SK-N-SH (cell line): Measurements from ENCODE around the gene ACOT8. TPM values are rescaled to one million over a fixed set of nuclear protein-coding genes. Genes with fewer than 3 reads are reported as not detected.

ENCODE experiments used
- CTCF ChIA-PET: fragments of 300-600, 350-600 bp; formaldehyde crosslinking; extraction: SDS; loops from one replicate; lab custom pipeline; 2021; lab: Yijun Ruan, JAX
- POLR2A ChIA-PET: fragments of 350-600 bp; sonication (Branson Sonifier 250); formaldehyde crosslinking; extraction: SDS; loops from one replicate; lab custom pipeline; 2020; ENCODE audit warnings: antibody characterized with exemption, inconsistent platforms; lab: Yijun Ruan, JAX
- DNase-seq: peaks from one replicate; pipeline ENCODE4 v3.0.0; 2012
- H2AFZ ChIP-seq: fragments of 200-600 bp; sonication (generic); 2 replicates; pipeline ENCODE4 v1.8.1; 2016; ENCODE audit warnings: antibody characterized with exemption, mild to moderate bottlenecking, low read depth
- H3F3A ChIP-seq: fragments of 200-600 bp; sonication (generic); replicated peaks from 2 replicates; pipeline ENCODE3; 2016; ENCODE audit warnings: antibody characterized with exemption, mild to moderate bottlenecking; ENCODE audit not compliant: insufficient read depth
- H3K27ac ChIP-seq, 2 experiments: fragments of 200-500 bp in 1 of 2; fragments of 200-600 bp in 1 of 2; sonication (Bioruptor generic) in 1 of 2; sonication (generic), shearing (Covaris generic) in 1 of 2; 2 replicates each; pipeline versions ENCODE4 v1.5.1 to v1.6.1; 2014 to 2016; ENCODE audit warnings: low read depth in 2 of 2, inconsistent platforms in 1 of 2, low read length in 1 of 2, mild to moderate bottlenecking in 1 of 2, mixed read lengths in 1 of 2
- H3K27me3 ChIP-seq: fragments of 200-600 bp; sonication (generic), shearing (Covaris generic); 2 replicates; pipeline ENCODE4 v1.6.1; 2016; ENCODE audit warnings: mixed run types; ENCODE audit not compliant: insufficient read depth
- H3K36me3 ChIP-seq, 2 experiments: fragments of 200-500 bp in 1 of 2; fragments of 200-600 bp in 1 of 2; sonication (Bioruptor generic) in 1 of 2; sonication (generic) in 1 of 2; replicated peaks in 1 of 2; 2 replicates each; pipeline versions ENCODE3 to v1.5.1; 2014 to 2016; ENCODE audit warnings: low read length in 1 of 2, mild to moderate bottlenecking in 1 of 2; ENCODE audit not compliant: insufficient read depth in 2 of 2, control insufficient read depth in 1 of 2
- H3K4me1 ChIP-seq, 2 experiments: fragments of 200-500 bp in 1 of 2; fragments of 200-600 bp in 1 of 2; sonication (Bioruptor generic) in 1 of 2; sonication (generic), shearing (Covaris generic) in 1 of 2; 2 replicates each; pipeline versions ENCODE4 v1.5.1 to v1.6.1; 2014 to 2016; ENCODE audit warnings: low read depth in 1 of 2, low read length in 1 of 2, mixed run types in 1 of 2; ENCODE audit not compliant: insufficient read depth in 2 of 2, control insufficient read depth in 1 of 2
- H3K4me2 ChIP-seq: fragments of 200-600 bp; sonication (generic), shearing (Covaris generic); 2 replicates; pipeline ENCODE4 v1.6.1; 2017; ENCODE audit warnings: mixed run types
- H3K4me3 ChIP-seq, 2 experiments: fragments of 200-500 bp in 1 of 2; fragments of 200-600 bp in 1 of 2; sonication (Bioruptor generic) in 1 of 2; sonication (generic), shearing (Covaris generic) in 1 of 2; 2 replicates each; pipeline versions ENCODE4 v1.5.1 to v1.8.1; 2014 to 2016; ENCODE audit warnings: low read depth in 2 of 2, inconsistent platforms in 1 of 2, low read length in 1 of 2, mild to moderate bottlenecking in 1 of 2, mixed read lengths in 1 of 2, moderate library complexity in 1 of 2
- H3K79me2 ChIP-seq: fragments of 200-600 bp; sonication (generic); 2 replicates; pipeline ENCODE4 v1.8.1; 2017; ENCODE audit warnings: mild to moderate bottlenecking; ENCODE audit not compliant: insufficient read depth
- H3K9ac ChIP-seq: fragments of 200-600 bp; sonication (generic); 2 replicates; pipeline ENCODE4 v1.6.1; 2017; ENCODE audit warnings: mixed run types
- H3K9me2 ChIP-seq: fragments of 200-600 bp; sonication (generic); 2 replicates; pipeline ENCODE4 v1.6.1; 2017; ENCODE audit warnings: mixed run types
- H3K9me3 ChIP-seq: fragments of 200-600 bp; sonication (generic); 2 replicates; pipeline ENCODE4 v1.6.1; 2017; ENCODE audit warnings: mixed run types, mild to moderate bottlenecking, moderate library complexity
- H4K20me1 ChIP-seq: fragments of 200-600 bp; sonication (generic); 2 replicates; pipeline ENCODE4 v1.6.1; 2017; ENCODE audit warnings: mild to moderate bottlenecking, mixed run types; ENCODE audit not compliant: insufficient read depth
- CHD2 ChIP-seq: fragments of 150-350 bp; IDR thresholded peaks from 2 replicates; pipeline ENCODE4 v1.6.1; 2018; ENCODE audit warnings: low read length; ENCODE audit not compliant: partially characterized antibody
- ELF1 ChIP-seq: IDR thresholded peaks from 2 replicates; pipeline ENCODE4 v1.4.0; 2012
- FOSL2 ChIP-seq: IDR thresholded peaks from 2 replicates; pipeline ENCODE4 v1.4.0; 2012; ENCODE audit warnings: low read depth, mild to moderate bottlenecking, moderate library complexity, borderline replicate concordance
- FOXJ3 ChIP-seq: sonication (generic); formaldehyde crosslinking; IDR thresholded peaks from 2 replicates; pipeline ENCODE4 v1.5.1; 2020; ENCODE audit warnings: mild to moderate bottlenecking, missing genetic modification reagents
- FOXM1 ChIP-seq: IDR thresholded peaks from 2 replicates; pipeline ENCODE4 v1.4.0; 2012; ENCODE audit warnings: low read depth, mild to moderate bottlenecking
- GABPA ChIP-seq: IDR thresholded peaks from 2 replicates; pipeline ENCODE4 v1.4.0; 2012; ENCODE audit warnings: low read depth, mild to moderate bottlenecking
- GATA2 ChIP-seq: sonication (generic); formaldehyde crosslinking; IDR thresholded peaks from 2 replicates; pipeline ENCODE4 v1.5.0; 2020; ENCODE audit warnings: mild to moderate bottlenecking, missing genetic modification reagents
- JUND ChIP-seq: IDR thresholded peaks from 2 replicates; pipeline ENCODE4 v1.4.0; 2012
- MXI1 ChIP-seq: IDR thresholded peaks from 2 replicates; pipeline ENCODE4 v1.6.1; 2012; ENCODE audit warnings: mild to moderate bottlenecking, low read depth, low read length, improper control_type of control experiment
- NFIC ChIP-seq: IDR thresholded peaks from 2 replicates; pipeline ENCODE4 v1.4.0; 2012; ENCODE audit warnings: borderline replicate concordance
- NRF1 ChIP-seq: IDR thresholded peaks from 2 replicates; pipeline ENCODE4 v1.6.1; 2012; ENCODE audit warnings: low read depth, mild to moderate bottlenecking, low read length
- RAD21 ChIP-seq: IDR thresholded peaks from 2 replicates; pipeline ENCODE4 v1.6.1; 2012; ENCODE audit warnings: mild to moderate bottlenecking, low read length
- RCOR1 ChIP-seq: fragments of 150-350 bp; IDR thresholded peaks from 2 replicates; pipeline ENCODE4 v1.6.1; 2017; ENCODE audit warnings: antibody characterized with exemption, low read length
- RFX5 ChIP-seq: IDR thresholded peaks from 2 replicates; pipeline ENCODE4 v1.6.1; 2012; ENCODE audit warnings: mild to moderate bottlenecking, improper control_type of control experiment, low read length
- RXRA ChIP-seq: IDR thresholded peaks from 2 replicates; pipeline ENCODE4 v1.4.0; 2012; ENCODE audit warnings: low read depth, mild to moderate bottlenecking, borderline replicate concordance
- SIN3A ChIP-seq: IDR thresholded peaks from 2 replicates; pipeline ENCODE4 v1.6.1; 2012; ENCODE audit warnings: low read depth, mild to moderate bottlenecking, low read length, moderate library complexity, borderline replicate concordance
- SMC3 ChIP-seq: IDR thresholded peaks from 2 replicates; pipeline ENCODE4 v1.6.1; 2012; ENCODE audit warnings: low read depth, low read length, improper control_type of control experiment
- TAF1 ChIP-seq: IDR thresholded peaks from 2 replicates; pipeline ENCODE4 v1.6.1; 2012; ENCODE audit warnings: low read depth, mild to moderate bottlenecking, low read length, moderate library complexity, borderline replicate concordance
- TCF12 ChIP-seq: IDR thresholded peaks from 2 replicates; pipeline ENCODE4 v1.4.0; 2012
- WGBS: methylation state at CpG from one replicate; pipeline ENCODE4 v1.1.6; 2017; ENCODE audit warnings: low lambda C conversion rate; 5-methylcytosine and 5-hydroxymethylcytosine counted together
- polyA plus RNA-seq, 3 experiments: library from polyadenylated mRNA; depleted of rRNA; stranded (reverse); fragments of >200 nt; gene quantifications; 2 replicates each; pipeline ENCODE4 v1.2.3, GENCODE V29; 2012
- TF ChIP-seq, protein P1 (sequence below): fragments of 200-600 bp; sonication (generic); IDR thresholded peaks from 2 replicates; pipeline ENCODE4 v1.6.1; 2017; ENCODE audit warnings: antibody characterized with exemption, mild to moderate bottlenecking, moderate library complexity
- TF ChIP-seq, protein P2 (sequence below): IDR thresholded peaks from 2 replicates; pipeline ENCODE4 v1.4.0; 2012; ENCODE audit warnings: low read depth
- TF ChIP-seq, protein P3 (sequence below): IDR thresholded peaks from 2 replicates; pipeline ENCODE4 v1.4.0; 2012; ENCODE audit warnings: low read depth, borderline replicate concordance
- TF ChIP-seq, protein P4 (sequence below): fragments of 150-350 bp; IDR thresholded peaks from 2 replicates; pipeline ENCODE4 v1.6.1; 2017; ENCODE audit warnings: antibody characterized with exemption, low read length, low read depth, borderline replicate concordance
- TF ChIP-seq, protein P5 (sequence below): fragments of 150-350 bp; IDR thresholded peaks from 2 replicates; pipeline ENCODE4 v1.6.1; 2016; ENCODE audit warnings: mild to moderate bottlenecking, low read depth, low read length
- TF ChIP-seq, protein P6 (sequence below): IDR thresholded peaks from 2 replicates; pipeline ENCODE4 v1.4.0; 2012; ENCODE audit warnings: low read depth, borderline replicate concordance

Gene ACOT8
- polyA plus RNA-seq, 1 of the 3 experiments (the other 2 are of a cell fraction) = 48.4 TPM

DNA sequence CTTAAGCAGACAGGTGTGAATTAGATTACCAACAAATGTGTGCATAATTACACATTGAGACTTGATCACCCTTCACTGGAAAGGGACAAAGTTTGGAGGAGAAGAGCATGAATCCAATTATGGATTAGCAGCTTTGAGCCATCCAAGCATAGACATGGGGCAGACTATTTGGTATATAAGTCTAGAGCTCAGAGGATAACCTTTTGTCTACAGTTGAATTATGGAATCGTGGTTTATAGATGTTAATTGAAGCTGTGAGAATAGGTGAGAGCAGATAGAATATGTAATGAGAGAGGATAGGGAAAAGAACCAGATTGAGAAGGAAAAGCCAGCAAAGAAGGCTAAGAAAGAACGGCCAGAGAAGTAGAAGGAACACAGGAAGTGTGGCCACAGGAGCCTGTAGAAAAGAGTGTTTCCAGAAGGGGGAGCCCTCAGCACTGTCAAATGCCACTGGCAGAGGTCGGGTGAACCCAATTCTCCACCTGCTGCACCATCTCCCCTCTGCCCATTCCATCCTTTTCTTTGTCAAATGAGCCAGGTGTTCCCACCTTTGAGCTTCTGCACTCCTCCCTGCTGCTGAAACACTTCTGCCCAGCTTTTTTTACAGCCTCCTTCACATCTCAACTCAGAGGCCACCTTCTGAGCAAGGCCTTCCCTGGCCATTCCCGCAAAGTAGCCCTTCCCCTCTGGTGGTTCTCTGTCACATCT lies 58.1 kb downstream of the ACOT8 start:
- Histone ChIP-seq H3K36me3 (peaks cover 41 to 48% of the 10 kb centered on the region in 2 experiments), H3K9me2 (no peaks in the 10 kb centered on the region), H3K27ac (peak overlapping the region in 1 of 2 experiments; percentile 1; a peak in 1 of 4 replicates), H3K4me2 (no peak overlapping the region), H3K27me3 (no peaks in the 10 kb centered on the region), H3K4me3 (no peak overlapping the region), H3K9ac (no peak overlapping the region), H3F3A (peaks cover 9% of the 10 kb centered on the region), H2AFZ (no peak overlapping the region), H3K4me1 (no peaks in the 10 kb centered on the region), H3K79me2 (0 out of 2 replicates have a peak, but pooled peaks cover 3% of the 10 kb centered on the region), H3K9me3 (no peaks in the 10 kb centered on the region), H4K20me1 (no peaks in the 10 kb centered on the region)
- DNase-seq = peak; percentile 71
- ChIA-PET POLR2A (interaction anchor here (0.7 to 1.4 kb wide), 2 partner anchors 34 to 100 kb away, joined by 3 read pairs; partner anchors contain the start of gene SNX21), CTCF (interaction anchor here (0.6 to 2.1 kb wide), 42 partner anchors 8 to 208 kb away, joined by 3 to 19 read pairs (median 4); partner anchors contain the start of genes PCIF1, SNX21, UBE2C and ZSWIM1)
- WGBS = 33% methylated on average over 4 of the region's 4 CpGs
- TF ChIP-seq SIN3A (no peak), FOSL2 (no peak), ELF1 (peak; percentile 38; the same call in 1 of the 2 replicates), MXI1 (no peak), SMC3 (peak; percentile 47), RFX5 (no peak), GATA2 (CRISPR knock-in tag) (no peak), RAD21 (peak; percentile 76), RXRA (no peak), GABPA (no peak), FOXM1 (no peak), TCF12 (no peak), JUND (no peak), NRF1 (no peak), TAF1 (no peak), NFIC (no peak), FOXJ3 (CRISPR knock-in tag) (no peak), RCOR1 (no peak), CHD2 (no peak)
- TF ChIP-seq, protein P1, sequence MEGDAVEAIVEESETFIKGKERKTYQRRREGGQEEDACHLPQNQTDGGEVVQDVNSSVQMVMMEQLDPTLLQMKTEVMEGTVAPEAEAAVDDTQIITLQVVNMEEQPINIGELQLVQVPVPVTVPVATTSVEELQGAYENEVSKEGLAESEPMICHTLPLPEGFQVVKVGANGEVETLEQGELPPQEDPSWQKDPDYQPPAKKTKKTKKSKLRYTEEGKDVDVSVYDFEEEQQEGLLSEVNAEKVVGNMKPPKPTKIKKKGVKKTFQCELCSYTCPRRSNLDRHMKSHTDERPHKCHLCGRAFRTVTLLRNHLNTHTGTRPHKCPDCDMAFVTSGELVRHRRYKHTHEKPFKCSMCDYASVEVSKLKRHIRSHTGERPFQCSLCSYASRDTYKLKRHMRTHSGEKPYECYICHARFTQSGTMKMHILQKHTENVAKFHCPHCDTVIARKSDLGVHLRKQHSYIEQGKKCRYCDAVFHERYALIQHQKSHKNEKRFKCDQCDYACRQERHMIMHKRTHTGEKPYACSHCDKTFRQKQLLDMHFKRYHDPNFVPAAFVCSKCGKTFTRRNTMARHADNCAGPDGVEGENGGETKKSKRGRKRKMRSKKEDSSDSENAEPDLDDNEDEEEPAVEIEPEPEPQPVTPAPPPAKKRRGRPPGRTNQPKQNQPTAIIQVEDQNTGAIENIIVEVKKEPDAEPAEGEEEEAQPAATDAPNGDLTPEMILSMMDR = peak; percentile 76
- TF ChIP-seq, protein P2, sequence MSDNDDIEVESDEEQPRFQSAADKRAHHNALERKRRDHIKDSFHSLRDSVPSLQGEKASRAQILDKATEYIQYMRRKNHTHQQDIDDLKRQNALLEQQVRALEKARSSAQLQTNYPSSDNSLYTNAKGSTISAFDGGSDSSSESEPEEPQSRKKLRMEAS = no peak
- TF ChIP-seq, protein P3, sequence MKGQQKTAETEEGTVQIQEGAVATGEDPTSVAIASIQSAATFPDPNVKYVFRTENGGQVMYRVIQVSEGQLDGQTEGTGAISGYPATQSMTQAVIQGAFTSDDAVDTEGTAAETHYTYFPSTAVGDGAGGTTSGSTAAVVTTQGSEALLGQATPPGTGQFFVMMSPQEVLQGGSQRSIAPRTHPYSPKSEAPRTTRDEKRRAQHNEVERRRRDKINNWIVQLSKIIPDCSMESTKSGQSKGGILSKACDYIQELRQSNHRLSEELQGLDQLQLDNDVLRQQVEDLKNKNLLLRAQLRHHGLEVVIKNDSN = no peak
- TF ChIP-seq, protein P4, sequence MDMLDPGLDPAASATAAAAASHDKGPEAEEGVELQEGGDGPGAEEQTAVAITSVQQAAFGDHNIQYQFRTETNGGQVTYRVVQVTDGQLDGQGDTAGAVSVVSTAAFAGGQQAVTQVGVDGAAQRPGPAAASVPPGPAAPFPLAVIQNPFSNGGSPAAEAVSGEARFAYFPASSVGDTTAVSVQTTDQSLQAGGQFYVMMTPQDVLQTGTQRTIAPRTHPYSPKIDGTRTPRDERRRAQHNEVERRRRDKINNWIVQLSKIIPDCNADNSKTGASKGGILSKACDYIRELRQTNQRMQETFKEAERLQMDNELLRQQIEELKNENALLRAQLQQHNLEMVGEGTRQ = no peak
- TF ChIP-seq, protein P5, sequence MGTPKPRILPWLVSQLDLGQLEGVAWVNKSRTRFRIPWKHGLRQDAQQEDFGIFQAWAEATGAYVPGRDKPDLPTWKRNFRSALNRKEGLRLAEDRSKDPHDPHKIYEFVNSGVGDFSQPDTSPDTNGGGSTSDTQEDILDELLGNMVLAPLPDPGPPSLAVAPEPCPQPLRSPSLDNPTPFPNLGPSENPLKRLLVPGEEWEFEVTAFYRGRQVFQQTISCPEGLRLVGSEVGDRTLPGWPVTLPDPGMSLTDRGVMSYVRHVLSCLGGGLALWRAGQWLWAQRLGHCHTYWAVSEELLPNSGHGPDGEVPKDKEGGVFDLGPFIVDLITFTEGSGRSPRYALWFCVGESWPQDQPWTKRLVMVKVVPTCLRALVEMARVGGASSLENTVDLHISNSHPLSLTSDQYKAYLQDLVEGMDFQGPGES = no peak
- TF ChIP-seq, protein P6, sequence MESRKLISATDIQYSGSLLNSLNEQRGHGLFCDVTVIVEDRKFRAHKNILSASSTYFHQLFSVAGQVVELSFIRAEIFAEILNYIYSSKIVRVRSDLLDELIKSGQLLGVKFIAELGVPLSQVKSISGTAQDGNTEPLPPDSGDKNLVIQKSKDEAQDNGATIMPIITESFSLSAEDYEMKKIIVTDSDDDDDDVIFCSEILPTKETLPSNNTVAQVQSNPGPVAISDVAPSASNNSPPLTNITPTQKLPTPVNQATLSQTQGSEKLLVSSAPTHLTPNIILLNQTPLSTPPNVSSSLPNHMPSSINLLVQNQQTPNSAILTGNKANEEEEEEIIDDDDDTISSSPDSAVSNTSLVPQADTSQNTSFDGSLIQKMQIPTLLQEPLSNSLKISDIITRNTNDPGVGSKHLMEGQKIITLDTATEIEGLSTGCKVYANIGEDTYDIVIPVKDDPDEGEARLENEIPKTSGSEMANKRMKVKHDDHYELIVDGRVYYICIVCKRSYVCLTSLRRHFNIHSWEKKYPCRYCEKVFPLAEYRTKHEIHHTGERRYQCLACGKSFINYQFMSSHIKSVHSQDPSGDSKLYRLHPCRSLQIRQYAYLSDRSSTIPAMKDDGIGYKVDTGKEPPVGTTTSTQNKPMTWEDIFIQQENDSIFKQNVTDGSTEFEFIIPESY = no peak
